ENCODE measurements around the gene ZNF540. TPM values are rescaled to one million over a fixed set of nuclear protein-coding genes. Genes with fewer than 3 reads are reported as not detected.
A peak's percentile ranks its signal among the peaks of the same experiment; 100 is the strongest.
"Not testable (repeated sequence)": the region's sequence is repeated elsewhere in the genome, so short reads cannot be mapped to it uniquely, and the experiment has no call there.

ZNF540 gene
- total RNA-seq, 2 donors from 2014 or later: 4.5 to 18.3 TPM

- H3K4me3 ChIP-seq: peak overlapping the region; percentile 95
- DNase-seq (ENCODE audit: low spot score) (no peak), ATAC-seq (ENCODE audit: insufficient number of reproducible peaks, low FRiP score, low read depth) (no peak)
- no peak for TF ChIP-seq CTCF (IDR thresholded peaks at IDR 0.05)
- peak overlapping the region; percentile 76 to 82 for H3K27ac ChIP-seq
- H3K27me3 ChIP-seq (replicated peaks; ENCODE audit: insufficient read depth): no peaks in the 10 kb centered on the region
- peaks cover 6% of the 10 kb centered on the region for H3K9me3 ChIP-seq
- H3K36me3 ChIP-seq: peaks cover 6% of the 10 kb centered on the region
- peaks cover 17 to 26% of the 10 kb centered on the region in 2 donors for H3K4me1 ChIP-seq (ENCODE audit: control insufficient read depth in 1 of 2, low read depth in 2 of 2)
Observed at GRCh38 chr19:37654118-37654517, 59.4 kb downstream of the ZNF540 start.

DNA sequence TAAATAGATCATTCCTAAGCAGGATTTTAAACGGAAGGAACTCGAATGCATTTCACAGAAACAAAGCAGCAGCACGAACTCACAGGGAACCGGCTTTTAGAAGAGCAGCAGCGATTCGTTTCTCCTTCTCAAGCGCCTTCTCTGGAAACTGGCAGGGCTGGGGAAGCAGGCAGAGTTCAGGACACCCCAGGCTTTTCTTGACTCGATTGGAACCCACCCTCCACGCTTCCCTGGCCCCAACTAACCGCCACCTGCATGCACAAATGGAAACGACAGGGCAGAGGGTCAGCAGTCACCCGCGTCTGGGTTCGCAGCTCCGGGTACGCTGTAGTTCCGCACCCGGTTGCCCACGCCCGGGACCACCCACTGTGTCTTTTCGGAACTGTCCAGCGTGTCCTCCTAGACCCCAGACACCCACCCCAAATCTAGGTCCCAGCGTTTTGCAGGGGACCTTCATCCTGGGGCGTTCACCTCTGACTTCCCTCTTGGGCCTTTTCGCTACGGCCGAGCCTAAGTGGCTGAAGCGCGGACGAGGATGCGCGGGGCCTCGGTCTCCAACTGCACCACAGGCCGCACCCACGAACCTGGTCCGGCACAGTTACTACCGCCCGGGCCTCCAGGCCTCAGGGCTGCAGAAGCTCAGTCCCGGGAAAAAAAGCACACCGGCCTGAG lies 60.1 kb downstream of the ZNF540 start:
- H3K27me3 ChIP-seq (replicated peaks; ENCODE audit: insufficient read depth): no peaks in the 10 kb centered on the region
- ATAC-seq (ENCODE audit: insufficient number of reproducible peaks, low FRiP score, low read depth) (no peak), DNase-seq (ENCODE audit: low spot score) (no peak)
- H3K36me3 ChIP-seq: peaks cover under 1% of the 10 kb centered on the region
- peaks cover 17 to 26% of the 10 kb centered on the region in 2 donors for H3K4me1 ChIP-seq (ENCODE audit: control insufficient read depth in 1 of 2, low read depth in 2 of 2)
- H3K9me3 ChIP-seq: no peaks in the 10 kb centered on the region
- peak overlapping the region; percentile 95 for H3K4me3 ChIP-seq
- peak overlapping the region; percentile 76 to 82 for H3K27ac ChIP-seq
- no peak for TF ChIP-seq CTCF (IDR thresholded peaks at IDR 0.05)

GRCh38 chr19:37655301-37655688 lies 60.6 kb downstream of the ZNF540 start, which contains the start of gene ZFP30:
ZFP30 (minus strand) TSS chr19:37655465; CDS start chr19:37647822, 7,643 bp downstream.
- H3K27ac ChIP-seq: peak within 1 kb of the TSS; percentile 76 to 82
- H3K27me3 ChIP-seq (replicated peaks; ENCODE audit: insufficient read depth): no peaks in the 10 kb centered on the region
- TF ChIP-seq CTCF (IDR thresholded peaks at IDR 0.05): no peak
- no peaks in the 10 kb centered on the region for H3K36me3 ChIP-seq
- ATAC-seq (ENCODE audit: insufficient number of reproducible peaks, low FRiP score, low read depth): peak; percentile 55
- H3K9me3 ChIP-seq: no peaks in the 10 kb centered on the region
- H3K4me1 ChIP-seq (ENCODE audit: control insufficient read depth in 1 of 2, low read depth in 2 of 2): peaks cover 17 to 26% of the 10 kb centered on the region in 2 donors
- peak within 1 kb of the TSS; percentile 95 for H3K4me3 ChIP-seq
- DNase-seq (ENCODE audit: low spot score): peak; percentile 36

- peak overlapping the region; percentile 76 to 82 for H3K27ac ChIP-seq
- H3K36me3 ChIP-seq: no peaks in the 10 kb centered on the region
- no peak for TF ChIP-seq CTCF (IDR thresholded peaks at IDR 0.05)
Observed at GRCh38 chr19:37655689-37656371, 61.2 kb downstream of the ZNF540 start.

GRCh38 chr19:37657157-37657556 lies 62.5 kb downstream of the ZNF540 start:
- H3K4me3 ChIP-seq; ATAC-seq (ENCODE audit: insufficient number of reproducible peaks, low FRiP score, low read depth); DNase-seq (ENCODE audit: low spot score); H3K9me3 ChIP-seq; H3K36me3 ChIP-seq; H3K27ac ChIP-seq; H3K27me3 ChIP-seq (replicated peaks; ENCODE audit: insufficient read depth): not testable (repeated sequence)
- H3K4me1 ChIP-seq (ENCODE audit: control insufficient read depth in 1 of 2, low read depth in 2 of 2): peaks cover 17 to 26% of the 10 kb centered on the region in 2 donors

More at GRCh38 chr19:37655689-37656371, 61.2 kb downstream of the ZNF540 start:
- Histone ChIP-seq H3K27me3 (replicated peaks; ENCODE audit: insufficient read depth) (no peaks in the 10 kb centered on the region), H3K9me3 (no peaks in the 10 kb centered on the region), H3K4me1 (ENCODE audit: control insufficient read depth in 1 of 2, low read depth in 2 of 2) (peaks cover 17 to 26% of the 10 kb centered on the region in 2 donors), H3K4me3 (peak overlapping the region; percentile 95)
- DNase-seq (ENCODE audit: low spot score): peak; percentile 28
- ATAC-seq (ENCODE audit: insufficient number of reproducible peaks, low FRiP score, low read depth): peak; percentile 63

Other genes with a start within 250 kb of the ZNF540 start
- 10 to 100 TPM in 1 of 2 donors, 1 to 10 TPM in 1; 3.8 to 20.9 TPM for gene ZNF527, start 223.8 kb upstream of the ZNF540 start, total RNA-seq
- 10 to 100 TPM in 1 of 2 donors, 1 to 10 TPM in 1; 4.6 to 13.3 TPM for gene ZNF569, start 127.4 kb upstream of the ZNF540 start, total RNA-seq
- 10 to 100 TPM in 1 of 2 donors, 1 to 10 TPM in 1; 6.8 to 18.9 TPM for gene ZNF570, start 125.5 kb upstream of the ZNF540 start, total RNA-seq
- 10 to 100 TPM; 11.8 to 12.1 TPM for gene ZNF793, start 87.9 kb upstream of the ZNF540 start, total RNA-seq
- 1 to 10 TPM; 3.0 to 7.0 TPM for gene ZNF571, start 84 bp upstream of the ZNF540 start, total RNA-seq
- gene ZFP30, start 60.6 kb downstream of the ZNF540 start, total RNA-seq: 10 to 100 TPM in 1 of 2 donors, 1 to 10 TPM in 1; 6.6 to 23.6 TPM
- 1 to 10 TPM; 3.5 to 4.1 TPM for gene ZNF607, start 124.9 kb downstream of the ZNF540 start, total RNA-seq
- 10 to 100 TPM in 1 of 2 donors, 1 to 10 TPM in 1; 5.8 to 18.8 TPM for gene ZNF573, start 184.7 kb downstream of the ZNF540 start, total RNA-seq